ENCODE results near the gene KCNJ14.
A peak's percentile ranks its signal among the peaks of the same experiment; 100 is the strongest.

Gene KCNJ14

GRCh38 chr19:48474084-48474592, 18.8 kb downstream of the KCNJ14 start:
- Histone ChIP-seq H3K27ac (ENCODE audit: low read length) (no peak overlapping the region), H3K27me3 (ENCODE audit: insufficient read depth, low read length) (no peaks in the 10 kb centered on the region), H3K4me3 (ENCODE audit: low read length) (no peak overlapping the region), H3K36me3 (ENCODE audit: insufficient read depth, low read depth, low read length) (peaks cover 85% of the 10 kb centered on the region), H3K4me1 (ENCODE audit: insufficient read depth, low read length) (no peaks in the 10 kb centered on the region), H3K9me3 (ENCODE audit: insufficient read depth, low read depth, low read length) (no peaks in the 10 kb centered on the region), H3K9ac (ENCODE audit: low read depth, low read length) (no peak overlapping the region)

GRCh38 chr19:48475369-48476068, 20.1 kb downstream of the KCNJ14 start:
- no peaks in the 10 kb centered on the region for H3K9me3 ChIP-seq (ENCODE audit: insufficient read depth, low read depth, low read length)
- no peaks in the 10 kb centered on the region for H3K27me3 ChIP-seq (ENCODE audit: insufficient read depth, low read length)
- H3K4me3 ChIP-seq (ENCODE audit: low read length) = no peak overlapping the region
- no peak overlapping the region for H3K27ac ChIP-seq (ENCODE audit: low read length)
- H3K4me1 ChIP-seq (ENCODE audit: insufficient read depth, low read length) = no peaks in the 10 kb centered on the region
- peaks cover 91% of the 10 kb centered on the region for H3K36me3 ChIP-seq (ENCODE audit: insufficient read depth, low read depth, low read length)
- no peak overlapping the region for H3K9ac ChIP-seq (ENCODE audit: low read depth, low read length)

- Histone ChIP-seq H3K27ac (ENCODE audit: low read length) (no peak overlapping the region), H3K36me3 (ENCODE audit: insufficient read depth, low read depth, low read length) (peaks cover 85% of the 10 kb centered on the region)
Observed at GRCh38 chr19:48476176-48476575, 20.8 kb downstream of the KCNJ14 start.

GRCh38 chr19:48477067-48477685, 21.8 kb downstream of the KCNJ14 start:
- Histone ChIP-seq H3K9me3 (ENCODE audit: insufficient read depth, low read depth, low read length) (no peaks in the 10 kb centered on the region), H3K9ac (ENCODE audit: low read depth, low read length) (no peak overlapping the region), H3K27me3 (ENCODE audit: insufficient read depth, low read length) (no peaks in the 10 kb centered on the region), H3K36me3 (ENCODE audit: insufficient read depth, low read depth, low read length) (peaks cover 75% of the 10 kb centered on the region), H3K27ac (ENCODE audit: low read length) (no peak overlapping the region), H3K4me1 (ENCODE audit: insufficient read depth, low read length) (no peaks in the 10 kb centered on the region), H3K4me3 (ENCODE audit: low read length) (no peak overlapping the region)

More at GRCh38 chr19:48476176-48476575, 20.8 kb downstream of the KCNJ14 start:
- Histone ChIP-seq H3K9ac (ENCODE audit: low read depth, low read length) (no peak overlapping the region), H3K27me3 (ENCODE audit: insufficient read depth, low read length) (no peaks in the 10 kb centered on the region), H3K4me3 (ENCODE audit: low read length) (no peak overlapping the region), H3K4me1 (ENCODE audit: insufficient read depth, low read length) (no peaks in the 10 kb centered on the region), H3K9me3 (ENCODE audit: insufficient read depth, low read depth, low read length) (no peaks in the 10 kb centered on the region)

GRCh38 chr19:48477698-48478338, 22.4 kb downstream of the KCNJ14 start:
- no peak overlapping the region for H3K27ac ChIP-seq (ENCODE audit: low read length)
- H3K4me3 ChIP-seq (ENCODE audit: low read length) = no peak overlapping the region
- no peaks in the 10 kb centered on the region for H3K4me1 ChIP-seq (ENCODE audit: insufficient read depth, low read length)
- H3K36me3 ChIP-seq (ENCODE audit: insufficient read depth, low read depth, low read length) = peaks cover 69% of the 10 kb centered on the region
- H3K9ac ChIP-seq (ENCODE audit: low read depth, low read length) = no peak overlapping the region
- no peaks in the 10 kb centered on the region for H3K9me3 ChIP-seq (ENCODE audit: insufficient read depth, low read depth, low read length)
- no peaks in the 10 kb centered on the region for H3K27me3 ChIP-seq (ENCODE audit: insufficient read depth, low read length)

- Histone ChIP-seq H3K36me3 (ENCODE audit: insufficient read depth, low read depth, low read length) (peaks cover 62% of the 10 kb centered on the region), H3K27ac (ENCODE audit: low read length) (no peak overlapping the region), H3K9me3 (ENCODE audit: insufficient read depth, low read depth, low read length) (no peaks in the 10 kb centered on the region), H3K9ac (ENCODE audit: low read depth, low read length) (no peak overlapping the region), H3K4me1 (ENCODE audit: insufficient read depth, low read length) (no peaks in the 10 kb centered on the region), H3K4me3 (ENCODE audit: low read length) (no peak overlapping the region), H3K27me3 (ENCODE audit: insufficient read depth, low read length) (no peaks in the 10 kb centered on the region)
Observed at GRCh38 chr19:48478339-48479256, 23.2 kb downstream of the KCNJ14 start.

- H3K27ac ChIP-seq (ENCODE audit: low read length) = no peak overlapping the region
- H3K9ac ChIP-seq (ENCODE audit: low read depth, low read length) = no peak overlapping the region
- no peaks in the 10 kb centered on the region for H3K4me1 ChIP-seq (ENCODE audit: insufficient read depth, low read length)
- H3K36me3 ChIP-seq (ENCODE audit: insufficient read depth, low read depth, low read length) = peaks cover 51% of the 10 kb centered on the region
- no peaks in the 10 kb centered on the region for H3K9me3 ChIP-seq (ENCODE audit: insufficient read depth, low read depth, low read length)
- H3K4me3 ChIP-seq (ENCODE audit: low read length) = no peak overlapping the region
- H3K27me3 ChIP-seq (ENCODE audit: insufficient read depth, low read length) = no peaks in the 10 kb centered on the region
Observed at GRCh38 chr19:48479686-48480085, 24.3 kb downstream of the KCNJ14 start.

- no peaks in the 10 kb centered on the region for H3K9me3 ChIP-seq (ENCODE audit: insufficient read depth, low read depth, low read length)
- H3K4me1 ChIP-seq (ENCODE audit: insufficient read depth, low read length) = no peaks in the 10 kb centered on the region
- H3K36me3 ChIP-seq (ENCODE audit: insufficient read depth, low read depth, low read length) = peaks cover 46% of the 10 kb centered on the region
- H3K4me3 ChIP-seq (ENCODE audit: low read length) = peak overlapping the region; percentile 33; the same call in 1 of the 2 replicates
- no peak overlapping the region for H3K27ac ChIP-seq (ENCODE audit: low read length)
- H3K27me3 ChIP-seq (ENCODE audit: insufficient read depth, low read length) = no peaks in the 10 kb centered on the region
- no peak overlapping the region for H3K9ac ChIP-seq (ENCODE audit: low read depth, low read length)
Observed at GRCh38 chr19:48480183-48480557, 24.8 kb downstream of the KCNJ14 start.

- H3K4me1 ChIP-seq (ENCODE audit: insufficient read depth, low read length) = no peaks in the 10 kb centered on the region
- peaks cover 39% of the 10 kb centered on the region for H3K36me3 ChIP-seq (ENCODE audit: insufficient read depth, low read depth, low read length)
- no peak overlapping the region for H3K9ac ChIP-seq (ENCODE audit: low read depth, low read length)
- no peaks in the 10 kb centered on the region for H3K27me3 ChIP-seq (ENCODE audit: insufficient read depth, low read length)
- no peak overlapping the region for H3K27ac ChIP-seq (ENCODE audit: low read length)
- H3K9me3 ChIP-seq (ENCODE audit: insufficient read depth, low read depth, low read length) = no peaks in the 10 kb centered on the region
- peak overlapping the region; percentile 33; the same call in 1 of the 2 replicates for H3K4me3 ChIP-seq (ENCODE audit: low read length)
Observed at GRCh38 chr19:48480558-48481500, 25.5 kb downstream of the KCNJ14 start.

- Histone ChIP-seq H3K4me3 (ENCODE audit: low read length) (no peak overlapping the region), H3K9me3 (ENCODE audit: insufficient read depth, low read depth, low read length) (no peaks in the 10 kb centered on the region), H3K36me3 (ENCODE audit: insufficient read depth, low read depth, low read length) (peaks cover 28% of the 10 kb centered on the region), H3K27me3 (ENCODE audit: insufficient read depth, low read length) (no peaks in the 10 kb centered on the region), H3K4me1 (ENCODE audit: insufficient read depth, low read length) (no peaks in the 10 kb centered on the region), H3K27ac (ENCODE audit: low read length) (no peak overlapping the region), H3K9ac (ENCODE audit: low read depth, low read length) (no peak overlapping the region)
Observed at GRCh38 chr19:48481846-48482639, 26.7 kb downstream of the KCNJ14 start.

All from iPS-20b (cell line).